WTC11 (cell line): ENCODE results near the gene ITGAL. TPM values are rescaled to one million over a fixed set of nuclear protein-coding genes. Genes with fewer than 3 reads are reported as not detected.

ENCODE experiments used
- CREM ChIP-seq: sonication (generic); formaldehyde crosslinking; IDR thresholded peaks from 2 replicates; pipeline ENCODE4 v1.8.1; 2022; ENCODE audit warnings: mild to moderate bottlenecking, missing genetic modification reagents, moderate library complexity
- E2F5 ChIP-seq: sonication (generic); formaldehyde crosslinking; IDR thresholded peaks from 2 replicates; pipeline ENCODE4 v1.8.1; 2022; ENCODE audit warnings: mild to moderate bottlenecking, moderate library complexity, missing genetic modification reagents
- FOXP1 ChIP-seq: sonication (generic); formaldehyde crosslinking; IDR thresholded peaks from 2 replicates; pipeline ENCODE4 v1.8.0; 2022; ENCODE audit warnings: missing genetic modification reagents, mild to moderate bottlenecking, moderate library complexity, borderline replicate concordance
- MYBL2 ChIP-seq: sonication (generic); formaldehyde crosslinking; IDR thresholded peaks from 2 replicates; pipeline ENCODE4 v1.8.1; 2023; ENCODE audit warnings: mild to moderate bottlenecking, moderate library complexity, missing genetic modification reagents
- NR1H2 ChIP-seq: sonication (generic); formaldehyde crosslinking; IDR thresholded peaks from 2 replicates; pipeline ENCODE4 v1.9.0; 2021; ENCODE audit warnings: mild to moderate bottlenecking, moderate library complexity, missing genetic modification reagents
- SP1 ChIP-seq: sonication (generic); formaldehyde crosslinking; conservative IDR thresholded peaks from 2 replicates; pipeline ENCODE4 v1.8.1; 2022; ENCODE audit warnings: missing genetic modification reagents
- microRNA-seq: library from miRNA; unstranded; fragments of <30 nt; microRNA quantifications from one replicate; pipeline ENCODE4 v1.2.0, GENCODE V29; 2022; ENCODE audit warnings: borderline number of aligned reads
- total RNA-seq: library from RNA; stranded (reverse); gene quantifications from 3 replicates; pipeline ENCODE4 v1.2.3, GENCODE V29; 2021
- TF ChIP-seq, protein P1 (sequence below): sonication (generic); formaldehyde crosslinking; IDR thresholded peaks from 2 replicates; pipeline ENCODE4 v1.8.0; 2023; ENCODE audit warnings: missing genetic modification reagents, mild to moderate bottlenecking, borderline replicate concordance
- TF ChIP-seq, protein P2 (sequence below): sonication (generic); formaldehyde crosslinking; IDR thresholded peaks from 2 replicates; pipeline ENCODE4 v1.8.0; 2022; ENCODE audit warnings: mild to moderate bottlenecking, missing genetic modification reagents

Gene ITGAL
- total RNA-seq, 1 experiment from 2014 or later: 1.0 TPM

GRCh38 chr16:30571445-30572322 lies 99.1 kb downstream of the ITGAL start, which contains the start of gene ZNF688 (continued):
- TF ChIP-seq CREM (CRISPR knock-in tag): 0 out of 2 replicates have a peak, but pooled peaks have one; percentile 50
- 0 out of 2 replicates have a peak, but pooled peaks have one; percentile 0 for TF ChIP-seq MYBL2 (CRISPR knock-in tag)
- TF ChIP-seq, protein P1, sequence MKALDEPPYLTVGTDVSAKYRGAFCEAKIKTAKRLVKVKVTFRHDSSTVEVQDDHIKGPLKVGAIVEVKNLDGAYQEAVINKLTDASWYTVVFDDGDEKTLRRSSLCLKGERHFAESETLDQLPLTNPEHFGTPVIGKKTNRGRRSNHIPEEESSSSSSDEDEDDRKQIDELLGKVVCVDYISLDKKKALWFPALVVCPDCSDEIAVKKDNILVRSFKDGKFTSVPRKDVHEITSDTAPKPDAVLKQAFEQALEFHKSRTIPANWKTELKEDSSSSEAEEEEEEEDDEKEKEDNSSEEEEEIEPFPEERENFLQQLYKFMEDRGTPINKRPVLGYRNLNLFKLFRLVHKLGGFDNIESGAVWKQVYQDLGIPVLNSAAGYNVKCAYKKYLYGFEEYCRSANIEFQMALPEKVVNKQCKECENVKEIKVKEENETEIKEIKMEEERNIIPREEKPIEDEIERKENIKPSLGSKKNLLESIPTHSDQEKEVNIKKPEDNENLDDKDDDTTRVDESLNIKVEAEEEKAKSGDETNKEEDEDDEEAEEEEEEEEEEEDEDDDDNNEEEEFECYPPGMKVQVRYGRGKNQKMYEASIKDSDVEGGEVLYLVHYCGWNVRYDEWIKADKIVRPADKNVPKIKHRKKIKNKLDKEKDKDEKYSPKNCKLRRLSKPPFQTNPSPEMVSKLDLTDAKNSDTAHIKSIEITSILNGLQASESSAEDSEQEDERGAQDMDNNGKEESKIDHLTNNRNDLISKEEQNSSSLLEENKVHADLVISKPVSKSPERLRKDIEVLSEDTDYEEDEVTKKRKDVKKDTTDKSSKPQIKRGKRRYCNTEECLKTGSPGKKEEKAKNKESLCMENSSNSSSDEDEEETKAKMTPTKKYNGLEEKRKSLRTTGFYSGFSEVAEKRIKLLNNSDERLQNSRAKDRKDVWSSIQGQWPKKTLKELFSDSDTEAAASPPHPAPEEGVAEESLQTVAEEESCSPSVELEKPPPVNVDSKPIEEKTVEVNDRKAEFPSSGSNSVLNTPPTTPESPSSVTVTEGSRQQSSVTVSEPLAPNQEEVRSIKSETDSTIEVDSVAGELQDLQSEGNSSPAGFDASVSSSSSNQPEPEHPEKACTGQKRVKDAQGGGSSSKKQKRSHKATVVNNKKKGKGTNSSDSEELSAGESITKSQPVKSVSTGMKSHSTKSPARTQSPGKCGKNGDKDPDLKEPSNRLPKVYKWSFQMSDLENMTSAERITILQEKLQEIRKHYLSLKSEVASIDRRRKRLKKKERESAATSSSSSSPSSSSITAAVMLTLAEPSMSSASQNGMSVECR (CRISPR knock-in tag): 0 out of 2 replicates have a peak, but pooled peaks have one; percentile 34
- 0 out of 2 replicates have a peak, but pooled peaks have one; percentile 39 for TF ChIP-seq E2F5 (CRISPR knock-in tag)
- TF ChIP-seq FOXP1: peak; percentile 57
- TF ChIP-seq, protein P2, sequence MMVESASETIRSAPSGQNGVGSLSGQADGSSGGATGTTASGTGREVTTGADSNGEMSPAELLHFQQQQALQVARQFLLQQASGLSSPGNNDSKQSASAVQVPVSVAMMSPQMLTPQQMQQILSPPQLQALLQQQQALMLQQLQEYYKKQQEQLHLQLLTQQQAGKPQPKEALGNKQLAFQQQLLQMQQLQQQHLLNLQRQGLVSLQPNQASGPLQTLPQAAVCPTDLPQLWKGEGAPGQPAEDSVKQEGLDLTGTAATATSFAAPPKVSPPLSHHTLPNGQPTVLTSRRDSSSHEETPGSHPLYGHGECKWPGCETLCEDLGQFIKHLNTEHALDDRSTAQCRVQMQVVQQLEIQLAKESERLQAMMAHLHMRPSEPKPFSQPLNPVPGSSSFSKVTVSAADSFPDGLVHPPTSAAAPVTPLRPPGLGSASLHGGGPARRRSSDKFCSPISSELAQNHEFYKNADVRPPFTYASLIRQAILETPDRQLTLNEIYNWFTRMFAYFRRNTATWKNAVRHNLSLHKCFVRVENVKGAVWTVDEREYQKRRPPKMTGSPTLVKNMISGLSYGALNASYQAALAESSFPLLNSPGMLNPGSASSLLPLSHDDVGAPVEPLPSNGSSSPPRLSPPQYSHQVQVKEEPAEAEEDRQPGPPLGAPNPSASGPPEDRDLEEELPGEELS (CRISPR knock-in tag): no peak
- no peak for TF ChIP-seq NR1H2 (CRISPR knock-in tag)
- 0 out of 2 replicates have a peak, but pooled peaks have one; percentile 44 for TF ChIP-seq SP1 (CRISPR knock-in tag)

Small RNAs within 50 kb of the gene (microRNA-seq; reads per million reads assigned to microRNA genes)
- not detected for gene MIR4518

Other genes with a start within 250 kb of the ITGAL start
- 5.4 to 9.6 TPM (median 8.4 TPM) in 3 replicates for gene NPIPB13, start 224.3 kb upstream of the ITGAL start, total RNA-seq
- gene CD2BP2, start 117.4 kb upstream of the ITGAL start, total RNA-seq: 51.0 to 56.6 TPM (median 51.1 TPM) in 3 replicates
- 33.4 to 40.5 TPM (median 34.6 TPM) in 3 replicates for gene TBC1D10B, start 102.2 kb upstream of the ITGAL start, total RNA-seq
- 0.80 to 1.3 TPM (median 0.85 TPM) in 3 replicates for gene MYL11, start 97.9 kb upstream of the ITGAL start, total RNA-seq
- gene SEPTIN1, start 90.2 kb upstream of the ITGAL start, total RNA-seq: 2.3 to 2.7 TPM (median 2.6 TPM) in 3 replicates
- 31.3 to 39.3 TPM (median 32.1 TPM) in 3 replicates for gene ZNF48, start 77.3 kb upstream of the ITGAL start, total RNA-seq
- 10.0 to 12.5 TPM (median 11.3 TPM) in 3 replicates for gene ZNF771, start 65.1 kb upstream of the ITGAL start, total RNA-seq
- 69.0 to 72.2 TPM (median 70.5 TPM) in 3 replicates for gene DCTPP1, start 42.7 kb upstream of the ITGAL start, total RNA-seq
- gene SEPHS2, start 26.9 kb upstream of the ITGAL start, total RNA-seq: 50.4 to 55.2 TPM (median 53.5 TPM) in 3 replicates
- 35.9 to 43.0 TPM (median 42.4 TPM) in 3 replicates for gene ZNF768, start 53.8 kb downstream of the ITGAL start, total RNA-seq
- gene ZNF747, start 62.1 kb downstream of the ITGAL start, total RNA-seq: 11.3 to 11.7 TPM (median 11.5 TPM) in 3 replicates
- gene ZNF764, start 85.6 kb downstream of the ITGAL start, total RNA-seq: 9.0 to 10.4 TPM (median 9.1 TPM) in 3 replicates
- gene ZNF688, start 99.0 kb downstream of the ITGAL start, total RNA-seq: 4.2 to 6.0 TPM (median 4.9 TPM) in 3 replicates
- gene ZNF785, start 113.0 kb downstream of the ITGAL start, total RNA-seq: 15.4 to 16.5 TPM (median 16.0 TPM) in 3 replicates
- 13.2 to 16.3 TPM (median 15.9 TPM) in 3 replicates for gene ZNF689, start 137.6 kb downstream of the ITGAL start, total RNA-seq
- 21.9 to 24.3 TPM (median 22.0 TPM) in 3 replicates for gene PRR14, start 178.2 kb downstream of the ITGAL start, total RNA-seq
- gene FBRS, start 185.7 kb downstream of the ITGAL start, total RNA-seq: 18.9 to 23.2 TPM (median 19.9 TPM) in 3 replicates
- gene SRCAP, start 226.4 kb downstream of the ITGAL start, total RNA-seq: 54.9 to 58.5 TPM (median 55.8 TPM) in 3 replicates